Measurements from ENCODE around the gene LRRC47.

- TF ChIP-seq CTCF (IDR thresholded peaks at IDR 0.05) (no peak), POLR2A (IDR thresholded peaks at IDR 0.05) (no peak)
These were observed 21.3 kb downstream of the LRRC47 start for GRCh38 chr1:3774946-3775489.
